ENCODE measurements around the gene SH3PXD2B.

The SH3PXD2B gene

DNA sequence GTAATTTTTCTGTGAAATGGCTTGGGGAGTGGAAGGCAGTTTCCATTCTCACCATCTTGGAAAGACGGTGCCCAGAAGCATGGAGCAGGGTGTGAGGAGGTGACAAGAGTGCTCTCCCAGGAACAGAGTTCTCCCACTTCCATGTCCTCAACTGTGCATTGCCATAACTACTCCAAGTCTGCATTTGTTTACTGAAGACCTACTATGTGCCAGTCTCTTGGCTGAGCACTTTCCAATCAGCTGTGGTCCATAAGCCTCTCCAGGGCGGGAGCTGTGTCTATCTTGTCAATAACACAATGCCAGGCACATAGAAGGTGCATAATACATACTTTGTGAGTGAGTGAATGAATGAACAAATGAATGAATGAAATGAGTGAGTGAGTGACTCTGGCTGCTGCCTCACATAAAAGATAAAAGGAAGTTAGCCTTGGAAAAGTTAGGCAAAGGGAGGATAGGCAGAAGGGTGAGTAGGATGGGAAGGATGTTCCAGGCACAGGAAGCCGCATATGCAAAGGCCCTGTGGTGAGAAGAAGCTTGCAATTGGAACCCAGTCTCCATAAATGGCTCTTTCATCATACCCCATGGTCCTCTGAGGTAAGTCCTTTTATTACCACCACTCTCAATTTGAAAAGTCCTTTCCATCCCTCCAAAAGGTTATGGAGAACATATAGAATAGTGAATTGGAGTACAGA, 31.3 kb upstream of the SH3PXD2B start:
- Histone ChIP-seq H3K27ac (replicated peaks) (no peak overlapping the region), H3K4me3 (replicated peaks; ENCODE audit: insufficient read depth, low read length) (no peak overlapping the region), H3K27me3 (ENCODE audit: insufficient read depth, poor library complexity, severe bottlenecking) (no peaks in the 10 kb centered on the region)
- no peak for DNase-seq (ENCODE audit: low read depth in 1 of 2, low spot score in 1 of 2)
- no peak for TF ChIP-seq POLR2AphosphoS5 (IDR thresholded peaks at IDR 0.05; ENCODE audit: low read depth)
- no peak for TF ChIP-seq GABPA (IDR thresholded peaks at IDR 0.05; ENCODE audit: low read depth)

DNA sequence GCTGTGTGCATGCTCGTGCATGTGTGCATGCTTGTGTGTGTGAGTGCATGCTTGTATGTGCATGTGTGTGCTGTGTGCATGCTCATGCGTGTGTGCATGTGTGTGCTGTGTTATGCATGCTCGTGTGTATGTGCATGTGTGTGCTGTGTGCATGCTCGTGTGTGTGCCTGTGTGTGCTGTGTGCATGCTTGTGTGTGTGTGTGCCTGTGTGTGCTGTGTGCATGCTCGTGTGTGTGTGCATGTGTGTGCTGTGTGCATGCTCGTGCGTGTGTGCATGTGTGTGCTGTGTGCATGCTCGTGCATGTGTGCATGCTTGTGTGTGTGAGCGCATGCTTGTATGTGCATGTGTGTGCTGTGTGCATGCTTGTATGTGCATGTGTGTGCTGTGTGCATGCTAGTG, 30.3 kb upstream of the SH3PXD2B start:
- no peaks in the 10 kb centered on the region for H3K27me3 ChIP-seq (ENCODE audit: insufficient read depth, poor library complexity, severe bottlenecking)
- no peak overlapping the region for H3K27ac ChIP-seq (replicated peaks)
- no peak for DNase-seq (ENCODE audit: low read depth in 1 of 2, low spot score in 1 of 2)
- no peak overlapping the region for H3K4me3 ChIP-seq (replicated peaks; ENCODE audit: insufficient read depth, low read length)
- TF ChIP-seq, protein P1, sequence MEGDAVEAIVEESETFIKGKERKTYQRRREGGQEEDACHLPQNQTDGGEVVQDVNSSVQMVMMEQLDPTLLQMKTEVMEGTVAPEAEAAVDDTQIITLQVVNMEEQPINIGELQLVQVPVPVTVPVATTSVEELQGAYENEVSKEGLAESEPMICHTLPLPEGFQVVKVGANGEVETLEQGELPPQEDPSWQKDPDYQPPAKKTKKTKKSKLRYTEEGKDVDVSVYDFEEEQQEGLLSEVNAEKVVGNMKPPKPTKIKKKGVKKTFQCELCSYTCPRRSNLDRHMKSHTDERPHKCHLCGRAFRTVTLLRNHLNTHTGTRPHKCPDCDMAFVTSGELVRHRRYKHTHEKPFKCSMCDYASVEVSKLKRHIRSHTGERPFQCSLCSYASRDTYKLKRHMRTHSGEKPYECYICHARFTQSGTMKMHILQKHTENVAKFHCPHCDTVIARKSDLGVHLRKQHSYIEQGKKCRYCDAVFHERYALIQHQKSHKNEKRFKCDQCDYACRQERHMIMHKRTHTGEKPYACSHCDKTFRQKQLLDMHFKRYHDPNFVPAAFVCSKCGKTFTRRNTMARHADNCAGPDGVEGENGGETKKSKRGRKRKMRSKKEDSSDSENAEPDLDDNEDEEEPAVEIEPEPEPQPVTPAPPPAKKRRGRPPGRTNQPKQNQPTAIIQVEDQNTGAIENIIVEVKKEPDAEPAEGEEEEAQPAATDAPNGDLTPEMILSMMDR (IDR thresholded peaks at IDR 0.05; ENCODE audit: insufficient read depth, low read length), result no peak
- TF ChIP-seq, protein P2, sequence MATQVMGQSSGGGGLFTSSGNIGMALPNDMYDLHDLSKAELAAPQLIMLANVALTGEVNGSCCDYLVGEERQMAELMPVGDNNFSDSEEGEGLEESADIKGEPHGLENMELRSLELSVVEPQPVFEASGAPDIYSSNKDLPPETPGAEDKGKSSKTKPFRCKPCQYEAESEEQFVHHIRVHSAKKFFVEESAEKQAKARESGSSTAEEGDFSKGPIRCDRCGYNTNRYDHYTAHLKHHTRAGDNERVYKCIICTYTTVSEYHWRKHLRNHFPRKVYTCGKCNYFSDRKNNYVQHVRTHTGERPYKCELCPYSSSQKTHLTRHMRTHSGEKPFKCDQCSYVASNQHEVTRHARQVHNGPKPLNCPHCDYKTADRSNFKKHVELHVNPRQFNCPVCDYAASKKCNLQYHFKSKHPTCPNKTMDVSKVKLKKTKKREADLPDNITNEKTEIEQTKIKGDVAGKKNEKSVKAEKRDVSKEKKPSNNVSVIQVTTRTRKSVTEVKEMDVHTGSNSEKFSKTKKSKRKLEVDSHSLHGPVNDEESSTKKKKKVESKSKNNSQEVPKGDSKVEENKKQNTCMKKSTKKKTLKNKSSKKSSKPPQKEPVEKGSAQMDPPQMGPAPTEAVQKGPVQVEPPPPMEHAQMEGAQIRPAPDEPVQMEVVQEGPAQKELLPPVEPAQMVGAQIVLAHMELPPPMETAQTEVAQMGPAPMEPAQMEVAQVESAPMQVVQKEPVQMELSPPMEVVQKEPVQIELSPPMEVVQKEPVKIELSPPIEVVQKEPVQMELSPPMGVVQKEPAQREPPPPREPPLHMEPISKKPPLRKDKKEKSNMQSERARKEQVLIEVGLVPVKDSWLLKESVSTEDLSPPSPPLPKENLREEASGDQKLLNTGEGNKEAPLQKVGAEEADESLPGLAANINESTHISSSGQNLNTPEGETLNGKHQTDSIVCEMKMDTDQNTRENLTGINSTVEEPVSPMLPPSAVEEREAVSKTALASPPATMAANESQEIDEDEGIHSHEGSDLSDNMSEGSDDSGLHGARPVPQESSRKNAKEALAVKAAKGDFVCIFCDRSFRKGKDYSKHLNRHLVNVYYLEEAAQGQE (IDR thresholded peaks at IDR 0.05; ENCODE audit: insufficient replicate concordance, low read depth), result no peak
- no peak for TF ChIP-seq SPI1 (IDR thresholded peaks at IDR 0.05; ENCODE audit: borderline replicate concordance, low read depth)
- no peak for TF ChIP-seq GABPA (IDR thresholded peaks at IDR 0.05; ENCODE audit: low read depth)
- TF ChIP-seq POLR2AphosphoS5 (IDR thresholded peaks at IDR 0.05; ENCODE audit: low read depth), result no peak

DNA sequence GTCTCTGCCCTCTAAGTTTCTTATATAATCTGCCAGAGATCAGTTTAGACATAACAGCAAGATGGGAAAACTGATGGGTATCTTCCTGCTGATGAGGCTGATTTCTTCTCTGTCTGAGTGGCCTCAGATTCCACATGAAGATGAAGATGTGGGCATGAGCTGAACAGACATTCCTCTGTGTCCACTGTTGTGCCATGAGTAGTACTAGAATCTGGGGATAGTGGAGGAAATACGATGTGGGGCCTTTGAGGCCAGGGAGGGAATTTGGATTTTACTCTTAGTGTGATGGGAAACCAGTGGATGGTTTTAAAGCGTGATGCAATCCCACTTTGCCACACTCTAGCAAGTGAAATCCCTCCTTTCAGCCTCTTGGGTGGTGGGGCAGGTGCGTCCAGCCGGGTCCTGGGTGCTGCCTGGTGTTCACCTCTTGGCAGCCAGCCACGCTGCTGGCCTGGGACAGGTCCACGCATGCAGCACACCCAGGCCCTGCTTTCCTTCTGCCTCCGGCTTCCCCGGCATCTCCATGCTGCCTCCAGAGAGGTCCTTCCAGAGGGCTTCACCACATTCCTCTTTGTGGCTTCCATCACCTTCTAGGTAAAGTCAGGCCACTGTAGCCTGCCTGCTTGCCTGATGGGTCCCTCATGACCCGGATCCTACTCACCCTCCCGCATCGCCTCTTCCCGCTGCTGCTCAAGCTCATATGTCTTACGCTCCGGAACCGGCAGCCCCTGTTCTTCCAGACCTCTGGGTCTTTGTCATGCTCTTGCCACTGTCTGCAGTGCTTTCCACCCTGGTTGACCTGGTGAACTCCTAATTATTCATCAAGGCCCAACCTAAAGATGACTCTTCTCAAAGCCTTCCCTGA, 28.1 kb upstream of the SH3PXD2B start:
- H3K27ac ChIP-seq (replicated peaks), result no peak overlapping the region
- no peak overlapping the region for H3K4me3 ChIP-seq (replicated peaks; ENCODE audit: insufficient read depth, low read length)
- H3K27me3 ChIP-seq (ENCODE audit: insufficient read depth, poor library complexity, severe bottlenecking), result no peaks in the 10 kb centered on the region
- no peak for TF ChIP-seq GABPA (IDR thresholded peaks at IDR 0.05; ENCODE audit: low read depth)
- no peak for TF ChIP-seq SPI1 (IDR thresholded peaks at IDR 0.05; ENCODE audit: borderline replicate concordance, low read depth)
- TF ChIP-seq, protein P1 (IDR thresholded peaks at IDR 0.05; ENCODE audit: insufficient read depth, low read length), result no peak
- TF ChIP-seq POLR2AphosphoS5 (IDR thresholded peaks at IDR 0.05; ENCODE audit: low read depth), result no peak
- TF ChIP-seq, protein P2 (IDR thresholded peaks at IDR 0.05; ENCODE audit: insufficient replicate concordance, low read depth), result no peak
- DNase-seq (ENCODE audit: low read depth in 1 of 2, low spot score in 1 of 2), result no peak
